ENCODE data around the gene SLC25A40. TPM values are rescaled to one million over a fixed set of nuclear protein-coding genes. Genes with fewer than 3 reads are reported as not detected.

SLC25A40 gene
- total RNA-seq, 1 donor from 2014 or later = 27.0 TPM

GRCh38 chr7:87797395-87797794 lies 78.8 kb downstream of the SLC25A40 start:
- TF ChIP-seq, protein P1, sequence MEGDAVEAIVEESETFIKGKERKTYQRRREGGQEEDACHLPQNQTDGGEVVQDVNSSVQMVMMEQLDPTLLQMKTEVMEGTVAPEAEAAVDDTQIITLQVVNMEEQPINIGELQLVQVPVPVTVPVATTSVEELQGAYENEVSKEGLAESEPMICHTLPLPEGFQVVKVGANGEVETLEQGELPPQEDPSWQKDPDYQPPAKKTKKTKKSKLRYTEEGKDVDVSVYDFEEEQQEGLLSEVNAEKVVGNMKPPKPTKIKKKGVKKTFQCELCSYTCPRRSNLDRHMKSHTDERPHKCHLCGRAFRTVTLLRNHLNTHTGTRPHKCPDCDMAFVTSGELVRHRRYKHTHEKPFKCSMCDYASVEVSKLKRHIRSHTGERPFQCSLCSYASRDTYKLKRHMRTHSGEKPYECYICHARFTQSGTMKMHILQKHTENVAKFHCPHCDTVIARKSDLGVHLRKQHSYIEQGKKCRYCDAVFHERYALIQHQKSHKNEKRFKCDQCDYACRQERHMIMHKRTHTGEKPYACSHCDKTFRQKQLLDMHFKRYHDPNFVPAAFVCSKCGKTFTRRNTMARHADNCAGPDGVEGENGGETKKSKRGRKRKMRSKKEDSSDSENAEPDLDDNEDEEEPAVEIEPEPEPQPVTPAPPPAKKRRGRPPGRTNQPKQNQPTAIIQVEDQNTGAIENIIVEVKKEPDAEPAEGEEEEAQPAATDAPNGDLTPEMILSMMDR (IDR thresholded peaks at IDR 0.05; ENCODE audit: borderline replicate concordance) = no peak
- intact Hi-C loops (cut with micrococcal nuclease) = loop anchor here (2.0 kb wide), 1 partner anchor 89 kb away; no protein-coding TSS in a partner anchor
- no peaks in the 10 kb centered on the region for H3K36me3 ChIP-seq

GRCh38 chr7:87785368-87785995 lies 90.7 kb downstream of the SLC25A40 start:
- H3K27ac ChIP-seq (replicated peaks) = no peak overlapping the region
- intact Hi-C loops (cut with micrococcal nuclease) = no loop called here
- H3K4me3 ChIP-seq = no peak overlapping the region
- TF ChIP-seq, protein P1 (IDR thresholded peaks at IDR 0.05; ENCODE audit: borderline replicate concordance) = no peak
- no peaks in the 10 kb centered on the region for H3K9me3 ChIP-seq (replicated peaks)
- H3K27me3 ChIP-seq (ENCODE audit: low read depth) = no peaks in the 10 kb centered on the region
- no peak for DNase-seq
- H3K4me1 ChIP-seq = no peaks in the 10 kb centered on the region
- H3K36me3 ChIP-seq = no peaks in the 10 kb centered on the region

More at GRCh38 chr7:87797395-87797794, 78.8 kb downstream of the SLC25A40 start:
- no peak for DNase-seq
- no peak overlapping the region for H3K4me3 ChIP-seq
- peaks cover 11% of the 10 kb centered on the region for H3K9me3 ChIP-seq (replicated peaks)
- no peaks in the 10 kb centered on the region for H3K4me1 ChIP-seq
- H3K27ac ChIP-seq (replicated peaks) = no peak overlapping the region
- H3K27me3 ChIP-seq (ENCODE audit: low read depth) = no peaks in the 10 kb centered on the region

DNA sequence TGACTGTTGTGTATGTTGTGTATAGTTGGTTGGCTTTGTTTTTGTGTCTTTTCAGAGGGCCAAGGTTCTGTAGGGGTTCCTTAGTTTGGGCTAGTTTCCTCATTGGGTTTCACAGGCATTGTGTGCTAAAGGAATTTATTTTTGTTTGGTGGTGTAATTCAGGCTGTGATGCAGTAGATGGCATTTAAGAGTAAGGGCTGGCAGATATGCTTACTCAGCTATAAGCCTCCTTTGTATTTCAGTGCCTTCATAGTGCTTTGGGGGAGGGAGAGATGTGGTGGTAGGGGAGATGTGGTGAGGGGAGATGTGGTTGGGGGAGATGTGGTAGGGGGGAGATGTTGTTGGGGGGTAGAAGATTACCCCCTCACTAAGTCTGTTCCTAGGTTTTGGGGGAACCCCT lies 91.7 kb downstream of the SLC25A40 start:
- H3K27me3 ChIP-seq (ENCODE audit: low read depth) = no peaks in the 10 kb centered on the region
- no peak overlapping the region for H3K27ac ChIP-seq (replicated peaks)
- no peaks in the 10 kb centered on the region for H3K4me1 ChIP-seq
- TF ChIP-seq, protein P1 (IDR thresholded peaks at IDR 0.05; ENCODE audit: borderline replicate concordance) = no peak
- peaks cover 8% of the 10 kb centered on the region for H3K9me3 ChIP-seq (replicated peaks)
- intact Hi-C loops (cut with micrococcal nuclease) = no loop called here
- H3K36me3 ChIP-seq = no peaks in the 10 kb centered on the region
- DNase-seq = no peak
- no peak overlapping the region for H3K4me3 ChIP-seq

Other genes starting within 250 kb of the SLC25A40 start
- 0.36 TPM for gene RUNDC3B, start 248.0 kb downstream of the SLC25A40 start, total RNA-seq
- 1.3 TPM for gene DBF4, start 133 bp upstream of the SLC25A40 start, total RNA-seq
- gene ADAM22, start 57.9 kb upstream of the SLC25A40 start, total RNA-seq = 1.9 TPM

All from left ventricle myocardium inferior (tissue), 1 donor.